ENCODE measurements around the gene PPP1R9B.

- TF ChIP-seq FOXK1 (CRISPR knock-in tag; IDR thresholded peaks at IDR 0.05) (no peak), USF2 (CRISPR knock-in tag; IDR thresholded peaks at IDR 0.05) (no peak)
- TF ChIP-seq, protein P1, sequence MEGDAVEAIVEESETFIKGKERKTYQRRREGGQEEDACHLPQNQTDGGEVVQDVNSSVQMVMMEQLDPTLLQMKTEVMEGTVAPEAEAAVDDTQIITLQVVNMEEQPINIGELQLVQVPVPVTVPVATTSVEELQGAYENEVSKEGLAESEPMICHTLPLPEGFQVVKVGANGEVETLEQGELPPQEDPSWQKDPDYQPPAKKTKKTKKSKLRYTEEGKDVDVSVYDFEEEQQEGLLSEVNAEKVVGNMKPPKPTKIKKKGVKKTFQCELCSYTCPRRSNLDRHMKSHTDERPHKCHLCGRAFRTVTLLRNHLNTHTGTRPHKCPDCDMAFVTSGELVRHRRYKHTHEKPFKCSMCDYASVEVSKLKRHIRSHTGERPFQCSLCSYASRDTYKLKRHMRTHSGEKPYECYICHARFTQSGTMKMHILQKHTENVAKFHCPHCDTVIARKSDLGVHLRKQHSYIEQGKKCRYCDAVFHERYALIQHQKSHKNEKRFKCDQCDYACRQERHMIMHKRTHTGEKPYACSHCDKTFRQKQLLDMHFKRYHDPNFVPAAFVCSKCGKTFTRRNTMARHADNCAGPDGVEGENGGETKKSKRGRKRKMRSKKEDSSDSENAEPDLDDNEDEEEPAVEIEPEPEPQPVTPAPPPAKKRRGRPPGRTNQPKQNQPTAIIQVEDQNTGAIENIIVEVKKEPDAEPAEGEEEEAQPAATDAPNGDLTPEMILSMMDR (IDR thresholded peaks at IDR 0.05): no peak
Observed at GRCh38 chr17:50141026-50141744, 9.3 kb downstream of the PPP1R9B start.

All from WTC11 (cell line).